Loucy (cell line): ENCODE results near the gene KDM3A.

Experiments used
- H2AFZ ChIP-seq: fragments of 200-600 bp; sonication (generic); 2 replicates; pipeline ENCODE4 v1.6.0; 2016; ENCODE audit warnings: antibody characterized with exemption, mild to moderate bottlenecking, low read length, moderate library complexity
- H3F3A ChIP-seq: fragments of 200-600 bp; 2 replicates; pipeline ENCODE4 v1.6.0; 2016; ENCODE audit warnings: antibody characterized with exemption, low read depth, mild to moderate bottlenecking
- H3K27me3 ChIP-seq: fragments of 200-600 bp; sonication (generic); 2 replicates; pipeline ENCODE4 v1.6.1; 2014; ENCODE audit warnings: low read length, mild to moderate bottlenecking; ENCODE audit not compliant: insufficient read depth, poor library complexity, severe bottlenecking
- H3K36me3 ChIP-seq: fragments of 200-600 bp; sonication (generic); 2 replicates; pipeline ENCODE4 v1.6.1; 2016; ENCODE audit warnings: low read length; ENCODE audit not compliant: insufficient read depth
- H3K4me1 ChIP-seq: fragments of 200-600 bp; sonication (generic); 2 replicates; pipeline ENCODE4 v1.5.1; 2014; ENCODE audit warnings: low read length, mild to moderate bottlenecking; ENCODE audit not compliant: insufficient read depth, poor library complexity, severe bottlenecking
- H3K4me2 ChIP-seq: fragments of 200-600 bp; sonication (generic); 2 replicates; pipeline ENCODE4 v1.6.0; 2014; ENCODE audit warnings: antibody characterized with exemption, low read length, low read depth, mild to moderate bottlenecking; ENCODE audit not compliant: poor library complexity, severe bottlenecking
- H3K4me3 ChIP-seq: fragments of 200-600 bp; sonication (generic); 2 replicates; pipeline ENCODE4 v1.5.1; 2014; ENCODE audit warnings: low read length, mild to moderate bottlenecking, mixed read lengths; ENCODE audit not compliant: poor library complexity, severe bottlenecking
- H3K79me2 ChIP-seq: fragments of 200-600 bp; sonication (generic); 2 replicates; pipeline ENCODE4 v1.6.1; 2014; ENCODE audit warnings: low read length; ENCODE audit not compliant: insufficient read depth
- H3K9ac ChIP-seq: fragments of 200-600 bp; sonication (generic); 2 replicates; pipeline ENCODE4 v1.6.0; 2014; ENCODE audit warnings: mild to moderate bottlenecking, low read depth, low read length, moderate library complexity; ENCODE audit not compliant: poor library complexity, severe bottlenecking
- H3K9me2 ChIP-seq: fragments of 200-600 bp; sonication (generic); replicated peaks from 2 replicates; pipeline ENCODE4 v1.6.1; 2016; ENCODE audit warnings: low read depth, low read length, mixed read lengths
- H3K9me3 ChIP-seq: fragments of 200-600 bp; sonication (generic); 2 replicates; pipeline ENCODE4 v1.6.1; 2014; ENCODE audit warnings: mild to moderate bottlenecking, antibody characterized with exemption, low read length, low read depth; ENCODE audit not compliant: insufficient read depth
- H4K20me1 ChIP-seq: fragments of 200-600 bp; sonication (generic); 2 replicates; pipeline ENCODE4 v1.6.0; 2014; ENCODE audit warnings: antibody characterized with exemption, low read length, mild to moderate bottlenecking; ENCODE audit not compliant: insufficient read depth, poor library complexity, severe bottlenecking
- EZH2phosphoT487 ChIP-seq: fragments of 200-600 bp; IDR thresholded peaks from 2 replicates; pipeline ENCODE4 v1.6.1; 2018; ENCODE audit warnings: antibody characterized with exemption, mild to moderate bottlenecking, moderate library complexity, borderline replicate concordance
- TF ChIP-seq, protein P1 (sequence below): fragments of 200-600 bp; sonication (generic); conservative IDR thresholded peaks from 2 replicates; pipeline ENCODE4 v1.5.1; 2014; ENCODE audit warnings: mild to moderate bottlenecking, antibody characterized with exemption, low read length

Gene KDM3A

GRCh38 chr2:86445436-86445835 is 4.3 kb downstream of the KDM3A start:
- Histone ChIP-seq H3K79me2 (peaks cover 86% of the 10 kb centered on the region), H3K36me3 (peaks cover 22% of the 10 kb centered on the region; the same call in 1 of the 2 replicates), H4K20me1 (peaks cover 76% of the 10 kb centered on the region)

DNA sequence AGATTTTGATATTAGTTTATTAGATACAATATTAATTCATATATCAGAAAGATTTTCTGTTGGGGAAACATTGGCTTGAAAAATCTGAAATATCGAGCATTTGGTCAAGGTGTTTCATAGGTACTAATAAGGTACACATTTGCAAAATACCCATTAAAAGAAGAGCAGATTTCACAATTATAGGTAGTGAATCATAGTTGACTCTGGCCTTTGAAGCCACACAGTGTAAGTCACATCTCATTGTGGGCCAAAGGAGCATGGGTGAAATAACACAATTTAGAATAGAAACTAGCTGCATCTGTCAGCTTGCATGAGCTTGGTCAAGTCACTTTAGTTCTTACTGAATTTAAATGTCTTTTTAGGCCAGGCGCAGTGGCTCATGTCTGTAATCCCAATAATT is 4.9 kb downstream of the KDM3A start:
- Histone ChIP-seq H3K9me2 (no peaks in the 10 kb centered on the region), H3K9ac (no peak overlapping the region), H3K36me3 (peaks cover 29% of the 10 kb centered on the region; the same call in 1 of the 2 replicates), H4K20me1 (peaks cover 82% of the 10 kb centered on the region), H3K4me1 (peaks cover 47% of the 10 kb centered on the region), H2AFZ (no peak overlapping the region), H3K9me3 (no peaks in the 10 kb centered on the region), H3K4me3 (peak overlapping the region; percentile 96), H3K4me2 (peak overlapping the region; percentile 97), H3F3A (no peaks in the 10 kb centered on the region), H3K79me2 (peaks cover 93% of the 10 kb centered on the region), H3K27me3 (no peaks in the 10 kb centered on the region)
- TF ChIP-seq EZH2phosphoT487, result no peak
- TF ChIP-seq, protein P1, sequence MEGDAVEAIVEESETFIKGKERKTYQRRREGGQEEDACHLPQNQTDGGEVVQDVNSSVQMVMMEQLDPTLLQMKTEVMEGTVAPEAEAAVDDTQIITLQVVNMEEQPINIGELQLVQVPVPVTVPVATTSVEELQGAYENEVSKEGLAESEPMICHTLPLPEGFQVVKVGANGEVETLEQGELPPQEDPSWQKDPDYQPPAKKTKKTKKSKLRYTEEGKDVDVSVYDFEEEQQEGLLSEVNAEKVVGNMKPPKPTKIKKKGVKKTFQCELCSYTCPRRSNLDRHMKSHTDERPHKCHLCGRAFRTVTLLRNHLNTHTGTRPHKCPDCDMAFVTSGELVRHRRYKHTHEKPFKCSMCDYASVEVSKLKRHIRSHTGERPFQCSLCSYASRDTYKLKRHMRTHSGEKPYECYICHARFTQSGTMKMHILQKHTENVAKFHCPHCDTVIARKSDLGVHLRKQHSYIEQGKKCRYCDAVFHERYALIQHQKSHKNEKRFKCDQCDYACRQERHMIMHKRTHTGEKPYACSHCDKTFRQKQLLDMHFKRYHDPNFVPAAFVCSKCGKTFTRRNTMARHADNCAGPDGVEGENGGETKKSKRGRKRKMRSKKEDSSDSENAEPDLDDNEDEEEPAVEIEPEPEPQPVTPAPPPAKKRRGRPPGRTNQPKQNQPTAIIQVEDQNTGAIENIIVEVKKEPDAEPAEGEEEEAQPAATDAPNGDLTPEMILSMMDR, result no peak

More at GRCh38 chr2:86445436-86445835, 4.3 kb downstream of the KDM3A start:
- no peaks in the 10 kb centered on the region for H3K9me2 ChIP-seq
- no peak overlapping the region for H2AFZ ChIP-seq
- no peaks in the 10 kb centered on the region for H3F3A ChIP-seq
- peak overlapping the region; percentile 97 for H3K4me2 ChIP-seq
- H3K27me3 ChIP-seq, result no peaks in the 10 kb centered on the region
- H3K9me3 ChIP-seq, result no peaks in the 10 kb centered on the region
- peaks cover 47% of the 10 kb centered on the region for H3K4me1 ChIP-seq
- H3K9ac ChIP-seq, result peak overlapping the region; percentile 8
- H3K4me3 ChIP-seq, result peak overlapping the region; percentile 96
- no peak for TF ChIP-seq EZH2phosphoT487
- TF ChIP-seq, protein P1, result no peak

DNA sequence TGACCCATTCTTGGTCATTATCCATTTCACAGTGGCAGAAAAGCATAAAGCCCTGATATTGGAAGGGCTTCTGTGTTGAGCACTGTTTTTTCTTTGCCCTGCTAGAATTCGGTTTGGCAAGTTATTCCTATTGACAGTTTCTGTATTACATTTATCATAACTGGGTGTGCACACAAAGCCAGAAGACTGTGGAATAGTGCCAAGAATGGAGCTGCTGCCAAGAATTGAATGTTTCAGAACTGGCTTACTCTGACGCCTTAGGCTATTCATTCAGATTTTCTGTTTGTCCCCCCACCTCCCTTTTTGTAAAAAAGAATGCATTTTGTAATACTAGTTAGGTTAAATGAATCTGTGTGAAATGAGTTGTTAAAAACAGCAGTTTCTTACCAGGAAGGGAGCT is 12.7 kb downstream of the KDM3A start:
- no peak overlapping the region for H2AFZ ChIP-seq
- TF ChIP-seq, protein P1, result no peak
- TF ChIP-seq EZH2phosphoT487, result no peak
- no peak overlapping the region for H3K4me2 ChIP-seq
- H3K9ac ChIP-seq, result no peak overlapping the region
- no peak overlapping the region for H3K4me3 ChIP-seq
- no peaks in the 10 kb centered on the region for H3F3A ChIP-seq
- H3K4me1 ChIP-seq, result peaks cover 6% of the 10 kb centered on the region
- H3K79me2 ChIP-seq, result peaks cover 55% of the 10 kb centered on the region
- peaks cover 98% of the 10 kb centered on the region for H3K36me3 ChIP-seq
- H3K9me3 ChIP-seq, result no peaks in the 10 kb centered on the region
- H3K9me2 ChIP-seq, result no peaks in the 10 kb centered on the region
- no peaks in the 10 kb centered on the region for H3K27me3 ChIP-seq
- H4K20me1 ChIP-seq, result peaks cover 20% of the 10 kb centered on the region
